NCI-H1930 (cell line): ENCODE measurements around the gene PATJ.
"Not testable (repeated sequence)": the region's sequence is repeated elsewhere in the genome, so short reads cannot be mapped to it uniquely, and the experiment has no call there.

Source experiments
- DNase-seq, 2 experiments: peaks; one replicate each; lab custom pipeline; 2025; lab: John Stamatoyannopoulos, UW

PATJ gene

DNA sequence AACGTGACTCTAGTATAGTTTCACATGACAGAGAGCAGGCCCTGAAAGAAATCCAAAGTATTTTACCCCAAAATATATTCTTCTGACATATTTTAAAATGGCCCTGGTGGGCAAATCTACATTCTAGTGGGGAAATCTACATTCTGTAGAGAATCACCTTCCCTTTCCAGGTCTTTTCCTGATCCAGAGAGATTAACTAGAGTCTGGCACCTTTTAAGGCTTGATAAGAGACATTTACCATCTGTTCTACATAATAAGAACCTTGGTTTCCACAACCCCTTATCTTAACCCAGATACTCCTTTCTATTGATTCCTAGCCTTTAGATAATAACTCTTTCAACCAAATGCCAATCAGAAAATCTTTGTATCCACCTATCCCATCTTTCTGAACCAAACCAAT lies 435.3 kb downstream of the PATJ start:
- DNase-seq: no peak

DNA sequence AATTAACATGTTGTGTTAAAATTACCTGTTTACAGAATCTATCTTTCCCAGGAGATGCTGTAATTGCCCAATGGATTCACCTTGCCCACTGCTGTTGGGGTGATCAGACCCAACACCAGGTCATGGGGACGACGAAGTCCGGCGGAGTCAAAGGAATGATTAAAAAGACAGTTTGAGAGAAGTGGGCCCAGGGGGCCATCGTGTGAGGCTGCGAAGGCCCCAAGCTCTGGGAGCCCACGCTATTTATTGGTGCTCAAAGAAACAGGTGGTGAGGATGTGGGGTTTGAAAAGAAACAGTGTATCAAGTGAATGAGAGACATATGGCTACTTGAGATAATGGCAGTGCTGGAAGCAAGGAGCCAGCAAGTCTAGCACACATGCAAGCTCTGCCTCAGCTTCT lies 436.1 kb downstream of the PATJ start:
- no peak for DNase-seq

DNA sequence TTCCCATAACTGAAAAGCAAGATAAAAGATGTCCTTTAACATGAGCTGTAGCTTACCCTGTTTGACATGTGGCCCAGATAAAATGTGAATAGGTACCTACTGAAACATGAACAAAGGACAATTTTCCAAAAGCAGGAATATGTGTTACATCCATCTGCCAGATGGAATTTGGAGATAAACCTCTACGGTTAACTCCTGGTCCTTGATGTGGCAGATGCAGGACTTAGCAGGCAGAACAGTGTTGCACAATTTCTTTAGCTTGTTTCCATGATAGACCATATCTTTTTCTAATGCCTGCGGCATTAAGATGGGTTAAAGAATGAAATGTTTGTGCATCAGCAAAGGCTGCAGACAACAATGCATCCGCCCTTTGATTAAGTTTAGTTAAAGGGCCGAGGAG lies 437.8 kb downstream of the PATJ start:
- not testable (repeated sequence) for DNase-seq

DNA sequence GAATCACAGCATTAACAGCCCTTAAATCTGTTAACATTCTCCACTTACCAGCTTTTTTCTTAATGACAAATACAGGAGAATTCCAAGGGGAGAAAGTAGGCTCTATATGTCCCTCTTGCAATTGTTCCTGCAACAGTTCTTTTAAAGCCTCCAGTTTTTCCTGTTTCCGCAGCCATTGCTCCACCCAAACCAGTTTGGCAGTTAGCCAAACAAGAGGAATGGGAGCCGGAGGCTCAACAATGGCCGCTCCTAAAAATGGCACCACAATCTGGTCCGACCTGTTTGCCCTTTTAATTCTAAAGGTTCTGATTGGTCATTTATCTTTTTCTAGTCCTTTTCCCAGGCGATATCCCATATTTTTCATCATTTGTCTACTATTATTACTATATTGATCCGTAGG lies 438.4 kb downstream of the PATJ start:
- no peak for DNase-seq

DNA sequence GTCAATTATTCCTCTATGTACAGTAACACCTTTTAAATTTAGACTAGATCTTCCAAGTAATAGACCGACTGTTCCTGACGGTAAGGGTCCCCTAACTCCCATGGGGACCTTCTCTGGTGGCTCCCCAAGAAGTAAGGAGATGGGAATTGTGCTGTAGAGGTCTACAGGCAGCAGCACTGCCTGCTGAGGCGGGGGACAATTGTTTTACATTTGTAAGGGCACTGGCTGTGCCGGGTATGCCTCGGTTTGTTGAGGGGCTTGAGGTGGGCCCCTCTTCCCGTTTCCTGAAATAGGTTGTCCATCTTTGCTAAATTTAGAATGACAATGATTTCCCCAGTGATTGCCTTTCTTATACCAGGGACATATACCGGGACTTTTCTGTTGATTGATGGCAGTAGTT lies 439.3 kb downstream of the PATJ start:
- no peak for DNase-seq

DNA sequence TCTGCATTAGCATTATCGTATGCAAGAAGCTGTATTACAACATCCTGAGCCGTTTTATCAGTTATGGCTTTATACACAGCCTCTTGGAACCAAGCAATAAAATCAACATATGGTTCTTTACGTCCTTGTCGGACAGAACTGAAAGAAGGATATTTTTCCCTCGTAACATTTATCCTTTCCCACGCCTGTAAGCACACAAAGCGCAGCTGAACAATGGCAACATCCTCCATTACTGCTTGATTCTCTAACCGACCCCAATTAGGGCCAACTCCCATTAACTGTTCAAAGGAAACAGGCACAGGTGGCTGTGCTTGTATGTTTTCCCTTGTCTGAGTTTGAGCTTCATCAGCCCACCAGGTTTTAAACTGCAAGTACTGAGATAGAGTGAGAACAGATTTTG lies 439.9 kb downstream of the PATJ start:
- not testable (repeated sequence) for DNase-seq

DNA sequence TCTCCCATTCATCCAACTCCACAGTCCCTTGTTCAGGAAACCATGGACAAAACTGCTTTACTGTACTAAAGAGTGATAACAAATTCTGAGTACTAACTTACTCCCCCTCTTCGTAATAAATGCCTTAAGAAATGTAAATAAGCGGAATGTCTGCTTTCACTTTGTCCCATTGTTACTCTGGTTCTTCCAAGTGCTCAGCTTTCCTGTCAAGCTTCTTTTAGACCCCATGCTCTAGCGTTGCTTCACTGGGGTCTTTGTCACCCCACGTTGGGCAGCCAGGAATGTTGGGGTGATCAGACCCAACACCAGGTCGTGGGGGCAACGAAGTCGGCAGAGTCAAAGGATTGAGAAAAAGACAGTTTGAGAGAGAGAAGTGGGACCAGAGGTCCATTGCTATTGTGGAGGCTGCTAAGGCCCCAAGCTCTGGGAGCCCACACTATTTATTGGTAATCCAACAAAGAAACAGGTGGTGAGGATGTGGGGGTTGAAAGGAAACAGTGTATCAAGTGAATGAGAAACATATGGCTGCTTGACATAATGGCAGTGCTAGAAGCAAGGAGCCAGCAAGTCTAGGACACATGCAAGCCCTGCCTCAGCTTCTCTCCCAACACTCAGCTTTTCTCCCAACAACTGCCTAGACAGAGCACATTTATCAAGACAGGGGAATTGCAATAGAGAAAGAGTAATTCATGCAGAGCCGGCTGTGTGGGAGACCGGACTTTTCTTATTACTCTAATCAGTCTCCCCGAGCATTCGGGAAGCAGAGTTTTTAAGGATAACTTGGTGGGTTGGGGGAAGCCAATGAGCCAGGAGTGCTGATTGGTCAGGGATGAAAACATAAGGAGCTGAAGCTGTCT lies 441.1 kb downstream of the PATJ start:
- not testable (repeated sequence) for DNase-seq

DNA sequence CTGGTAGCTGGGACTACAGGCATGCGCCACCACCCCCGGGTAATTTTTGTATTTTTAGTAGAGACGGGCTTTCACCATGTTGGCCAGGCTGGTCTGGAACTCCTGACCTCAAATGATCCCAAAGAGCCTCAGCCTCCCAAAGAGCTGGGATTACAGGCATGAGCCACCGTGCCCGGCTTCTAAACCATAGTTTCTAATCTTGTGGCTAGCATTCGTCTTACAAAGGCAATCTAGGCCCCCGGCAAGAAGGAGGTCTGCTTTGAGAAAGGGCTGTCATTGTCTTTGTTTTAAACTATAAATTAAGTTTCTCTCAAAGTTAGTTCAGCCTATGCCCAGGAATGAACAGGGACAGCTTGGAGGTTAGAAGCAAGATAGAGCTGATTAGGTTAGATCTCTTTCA lies 442.1 kb downstream of the PATJ start:
- DNase-seq: no peak

DNA sequence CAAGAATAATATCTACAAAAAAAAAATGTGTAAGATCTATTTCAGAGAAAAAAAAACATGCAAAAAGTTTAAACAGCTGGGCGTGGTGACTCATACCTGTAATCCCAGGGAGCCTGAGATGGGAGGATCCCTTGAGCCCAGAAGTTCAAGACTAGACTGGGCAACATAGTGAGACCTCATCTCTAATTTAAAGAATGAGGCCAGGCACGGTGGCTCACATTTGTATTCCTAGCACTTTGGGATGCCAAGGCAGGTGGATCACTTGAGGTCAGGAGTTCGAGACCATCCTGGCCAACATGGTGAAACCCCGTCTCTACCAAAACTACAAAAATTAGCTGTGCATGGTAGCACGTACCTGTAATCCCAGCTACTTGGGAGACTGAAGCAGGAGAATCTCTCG lies 443.0 kb downstream of the PATJ start:
- DNase-seq: not testable (repeated sequence)

DNA sequence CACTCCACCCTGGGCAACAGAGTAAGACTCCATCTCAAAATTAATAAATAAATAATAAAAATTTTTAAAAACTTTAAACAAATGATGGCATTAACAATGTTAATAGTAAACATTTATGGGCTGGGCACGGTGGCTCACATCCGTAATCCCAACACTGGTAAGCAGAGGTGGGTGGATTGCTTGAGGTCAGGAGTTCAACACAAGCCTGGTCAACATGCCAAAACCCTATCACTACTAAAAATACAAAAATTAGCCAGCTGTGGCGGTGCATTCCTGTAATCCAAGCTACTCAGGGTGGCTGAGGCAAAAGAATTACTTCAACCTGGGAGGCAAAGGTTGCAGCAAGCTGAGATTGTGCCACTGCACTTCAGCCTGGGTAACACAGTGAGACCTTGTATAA lies 443.4 kb downstream of the PATJ start:
- DNase-seq: no peak

DNA sequence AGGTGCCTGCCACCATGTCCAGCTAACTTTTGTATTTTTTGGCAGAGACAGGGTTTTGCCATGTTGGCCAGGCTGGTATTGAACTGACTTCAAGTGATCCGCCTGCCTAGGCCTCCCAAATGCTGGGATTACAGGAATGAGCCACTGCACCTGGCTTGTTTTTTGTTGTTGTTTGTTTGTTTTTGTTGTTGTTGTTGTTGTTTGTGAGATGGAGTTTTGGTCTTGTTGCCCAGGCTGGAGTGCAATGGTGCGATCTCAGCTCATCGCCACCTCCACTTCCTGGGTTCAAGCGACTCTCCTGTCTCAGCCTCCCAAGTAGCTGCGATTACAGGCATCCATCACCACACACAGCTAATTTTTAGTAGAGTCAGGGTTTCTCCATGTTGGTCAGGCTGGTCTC lies 445.3 kb downstream of the PATJ start:
- DNase-seq: no peak

DNA sequence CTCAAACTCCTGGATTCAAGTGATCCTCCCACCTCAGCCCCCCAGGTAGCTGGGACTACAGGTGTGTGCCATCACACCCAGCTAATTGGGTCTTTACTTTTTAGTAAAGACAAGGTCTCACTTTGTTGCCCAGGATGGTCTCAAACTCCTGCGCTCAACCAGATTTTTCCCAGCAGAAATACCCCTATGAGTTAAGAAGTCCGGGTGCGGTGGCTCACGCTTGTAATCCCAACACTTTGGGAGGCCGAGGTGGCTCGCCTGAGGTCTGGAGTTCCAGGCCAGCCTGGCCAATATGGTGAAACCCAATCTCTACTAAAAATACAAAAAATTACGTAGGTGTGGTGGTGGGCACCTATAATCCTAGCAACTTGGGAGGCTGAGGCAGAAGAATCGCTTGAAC lies 445.8 kb downstream of the PATJ start:
- DNase-seq: no peak

DNA sequence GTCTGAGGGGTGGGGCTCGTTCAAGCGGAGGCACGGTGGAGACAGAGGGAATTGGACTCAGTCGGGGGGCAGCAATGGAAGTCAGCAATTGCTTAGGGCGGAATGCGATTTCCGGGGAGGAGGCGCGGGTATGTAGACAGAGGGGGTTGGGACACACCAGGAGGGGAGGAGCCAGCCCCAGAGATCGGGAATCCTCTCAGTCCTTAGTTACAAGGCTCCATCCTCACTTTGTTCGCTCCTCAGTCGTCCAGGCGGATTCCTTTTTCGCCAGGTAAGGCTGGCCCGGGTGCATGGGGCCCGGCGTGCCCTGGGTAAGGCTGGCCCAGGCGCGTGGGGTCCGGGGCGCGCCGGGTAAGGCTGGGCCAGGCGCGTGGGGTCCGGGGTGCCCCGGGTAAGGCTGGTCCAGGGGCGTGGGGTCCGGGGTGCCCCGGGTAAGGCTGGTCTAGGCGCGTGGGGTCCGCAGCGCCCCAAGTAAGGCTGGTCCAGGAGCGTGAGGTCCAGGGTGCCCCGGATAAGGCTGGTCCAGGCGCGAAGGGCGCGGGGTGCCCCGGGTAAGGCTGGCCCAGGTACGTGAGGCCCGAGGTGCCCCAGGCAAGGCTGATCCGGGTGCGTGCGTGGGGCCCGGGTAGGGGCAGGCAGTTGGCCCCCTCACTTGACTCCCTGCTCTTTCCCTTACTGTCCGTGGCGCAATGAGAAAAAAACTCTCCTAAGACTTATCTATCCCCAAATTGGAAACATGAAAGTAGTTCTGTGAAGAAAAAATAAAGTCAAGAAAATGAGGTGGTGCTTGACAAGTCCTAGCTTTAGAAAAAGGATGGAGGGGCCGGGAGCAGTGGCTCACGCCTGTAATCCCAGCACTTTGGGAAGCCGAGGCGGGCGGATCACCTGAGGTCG lies 452.6 kb downstream of the PATJ start, which contains the start of gene L1TD1:
Gene L1TD1, plus strand, starts transcription at position 199 of the 894 bp plus-strand sequence. CDS start 11,780 bp downstream, outside the sequence.
- no peak for DNase-seq

DNA sequence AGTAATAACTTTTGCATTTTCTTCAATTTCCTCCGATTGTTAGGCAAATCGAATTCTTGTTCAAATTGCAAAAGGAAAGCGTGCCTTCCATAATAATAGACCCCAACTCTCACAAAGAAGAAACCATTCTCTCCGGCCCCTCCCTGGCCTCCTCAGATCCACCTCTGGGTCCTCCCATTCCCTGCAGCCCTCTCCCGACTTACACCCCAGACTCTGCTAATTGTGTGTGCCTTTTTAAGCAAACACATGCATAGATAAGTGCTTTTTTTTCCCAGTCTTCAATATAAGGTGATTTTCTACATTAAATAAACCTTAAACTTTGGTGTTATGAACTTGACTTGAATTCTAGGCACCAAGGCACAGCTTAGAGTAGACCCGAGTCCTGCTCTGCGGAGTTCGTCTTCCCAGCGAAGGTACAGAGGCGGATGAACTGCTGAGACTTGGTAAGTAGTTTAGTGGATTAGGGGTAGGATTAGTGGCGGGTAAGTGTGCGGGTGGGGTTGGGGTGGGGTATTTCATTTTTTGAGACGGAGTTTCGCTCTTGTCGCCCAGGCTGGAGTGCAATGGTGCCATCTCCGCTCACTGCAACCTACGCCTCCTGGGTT lies 453.9 kb downstream of the PATJ start:
- DNase-seq: no peak

DNA sequence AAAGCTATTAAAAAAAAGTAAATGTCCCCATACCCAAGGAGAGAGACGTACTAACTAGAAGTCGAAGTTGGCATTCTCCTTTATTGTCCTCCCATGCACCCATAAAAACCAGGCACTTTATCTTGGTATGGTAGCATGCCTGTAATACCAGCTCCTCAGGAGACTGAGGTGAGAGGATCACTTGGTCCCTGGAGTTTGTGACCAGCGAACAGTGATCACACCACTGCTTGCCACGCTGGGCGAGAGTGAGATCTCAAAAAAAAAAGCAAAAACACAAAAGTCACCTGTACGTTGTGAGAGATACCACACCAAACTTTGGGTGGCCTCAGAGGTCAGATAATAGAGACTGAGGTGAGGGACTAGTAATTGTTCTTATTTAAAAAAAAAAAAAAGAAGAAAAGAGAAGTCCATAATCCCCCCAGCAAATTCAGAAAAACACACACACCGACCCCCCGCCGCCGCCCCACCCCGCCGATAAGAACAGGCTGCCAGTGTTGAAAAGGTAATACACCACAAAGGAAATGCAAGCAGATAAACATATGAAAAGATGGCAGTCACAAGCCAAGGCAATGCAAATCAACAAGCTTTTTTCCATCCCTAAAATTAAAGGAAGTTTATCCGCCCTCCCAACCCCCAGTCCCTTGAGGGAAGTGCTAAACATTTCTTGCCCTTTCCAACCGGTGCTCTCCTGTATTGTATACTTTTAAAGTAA lies 455.9 kb downstream of the PATJ start:
- DNase-seq: no peak

DNA sequence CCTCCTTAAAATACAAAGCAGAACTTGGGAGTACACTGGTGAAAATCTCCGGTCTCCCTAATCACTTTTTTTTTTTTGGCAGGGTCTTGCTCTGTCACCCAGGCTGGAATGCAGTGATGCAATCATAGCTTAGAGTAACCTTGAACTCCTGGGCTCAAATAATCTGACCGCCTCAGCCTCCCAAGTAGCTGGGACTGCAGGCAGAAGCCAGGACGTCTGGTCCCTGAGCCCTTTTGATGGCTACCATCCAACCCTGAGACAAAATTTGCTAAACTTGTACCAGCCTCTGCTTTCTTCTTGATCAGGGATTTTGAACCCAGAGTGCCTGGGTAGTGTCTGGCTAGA lies 456.5 kb downstream of the PATJ start:
- no peak for DNase-seq

DNA sequence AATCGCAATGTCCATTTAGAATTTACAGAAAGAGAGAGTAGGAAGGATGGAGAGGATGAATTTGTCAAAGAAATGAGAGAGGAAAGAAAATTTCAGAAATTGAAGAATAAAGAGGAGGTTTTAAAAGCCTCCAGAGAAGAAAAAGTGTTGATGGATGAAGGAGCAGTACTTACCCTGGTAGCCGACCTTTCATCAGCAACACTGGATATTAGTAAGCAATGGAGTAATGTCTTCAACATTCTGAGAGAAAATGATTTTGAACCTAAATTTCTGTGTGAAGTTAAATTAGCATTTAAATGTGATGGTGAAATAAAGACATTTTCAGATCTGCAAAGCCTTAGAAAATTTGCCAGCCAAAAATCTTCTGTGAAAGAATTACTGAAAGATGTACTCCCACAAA lies 464.9 kb downstream of the PATJ start:
- DNase-seq: no peak

DNA sequence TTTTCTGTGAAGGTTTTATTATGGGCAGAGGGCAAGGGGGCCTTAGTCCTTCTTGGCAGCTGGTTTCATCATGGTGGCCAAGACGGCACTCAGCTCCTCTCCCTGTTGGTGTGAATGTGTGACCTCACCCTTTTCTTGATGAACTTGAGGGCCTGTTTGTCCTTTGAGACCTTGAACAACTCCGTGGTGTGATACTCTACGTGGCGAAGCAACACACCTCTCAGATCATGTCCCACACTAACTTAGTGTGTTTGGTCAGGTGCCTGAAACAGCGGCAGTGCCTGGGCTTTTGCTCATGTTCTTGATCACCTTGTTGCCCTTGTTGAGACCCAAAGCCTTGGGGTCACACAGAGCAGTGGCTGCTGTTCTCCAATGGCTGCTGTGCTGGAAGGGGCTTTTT lies 465.8 kb downstream of the PATJ start:
- no peak for DNase-seq

DNA sequence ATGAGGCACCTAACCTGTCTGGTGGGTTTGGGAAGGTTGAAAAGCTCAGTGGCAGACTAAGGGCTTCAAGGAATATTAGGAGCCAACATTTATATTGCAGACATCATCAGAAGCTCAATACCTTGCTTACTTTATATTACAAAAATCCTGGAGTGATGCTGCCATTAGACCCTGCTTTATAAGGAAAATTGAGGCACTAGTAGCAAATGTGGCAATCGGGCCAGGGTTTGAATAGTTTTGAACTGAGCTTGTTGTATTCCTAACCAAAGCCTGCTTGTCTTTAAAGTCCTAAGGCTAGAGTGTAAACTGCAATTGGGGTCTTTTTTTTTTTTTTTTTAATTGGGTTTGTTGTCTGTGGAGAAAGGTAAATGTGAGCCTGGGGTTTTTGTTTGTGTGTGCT lies 466.7 kb downstream of the PATJ start:
- DNase-seq: no peak

DNA sequence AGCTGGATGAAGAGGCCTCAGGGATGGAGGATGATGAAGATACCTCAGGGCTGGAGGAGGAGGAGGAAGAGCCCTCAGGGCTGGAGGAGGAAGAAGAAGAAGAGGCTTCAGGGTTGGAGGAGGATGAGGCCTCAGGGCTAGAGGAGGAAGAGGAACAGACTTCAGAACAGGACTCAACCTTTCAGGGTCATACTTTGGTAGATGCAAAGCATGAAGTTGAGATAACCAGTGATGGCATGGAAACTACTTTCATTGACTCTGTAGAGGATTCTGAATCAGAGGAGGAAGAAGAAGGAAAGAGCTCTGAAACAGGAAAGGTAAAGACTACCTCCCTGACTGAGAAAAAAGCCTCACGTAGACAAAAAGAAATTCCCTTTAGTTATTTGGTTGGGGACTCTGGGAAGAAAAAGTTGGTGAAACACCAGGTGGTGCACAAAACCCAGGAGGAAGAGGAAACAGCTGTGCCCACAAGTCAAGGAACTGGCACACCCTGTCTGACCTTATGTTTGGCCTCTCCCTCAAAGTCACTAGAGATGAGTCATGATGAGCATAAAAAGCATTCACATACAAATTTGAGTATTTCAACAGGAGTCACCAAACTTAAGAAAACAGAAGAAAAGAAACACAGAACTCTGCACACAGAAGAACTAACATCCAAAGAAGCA lies 467.8 kb downstream of the PATJ start:
- no peak for DNase-seq

DNA sequence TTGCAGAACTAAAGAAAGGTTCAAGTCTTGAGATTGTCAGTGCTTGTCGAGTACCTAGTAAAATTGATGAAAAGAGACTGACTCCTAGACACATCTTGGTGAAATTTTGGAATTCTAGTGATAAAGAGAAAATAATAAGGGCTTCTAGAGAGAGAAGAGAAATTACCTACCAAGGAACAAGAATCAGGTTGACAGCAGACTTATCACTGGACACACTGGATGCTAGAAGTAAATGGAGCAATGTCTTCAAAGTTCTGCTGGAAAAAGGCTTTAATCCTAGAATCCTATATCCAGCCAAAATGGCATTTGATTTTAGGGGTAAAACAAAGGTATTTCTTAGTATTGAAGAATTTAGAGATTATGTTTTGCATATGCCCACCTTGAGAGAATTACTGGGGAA lies 468.7 kb downstream of the PATJ start:
- no peak for DNase-seq

DNA sequence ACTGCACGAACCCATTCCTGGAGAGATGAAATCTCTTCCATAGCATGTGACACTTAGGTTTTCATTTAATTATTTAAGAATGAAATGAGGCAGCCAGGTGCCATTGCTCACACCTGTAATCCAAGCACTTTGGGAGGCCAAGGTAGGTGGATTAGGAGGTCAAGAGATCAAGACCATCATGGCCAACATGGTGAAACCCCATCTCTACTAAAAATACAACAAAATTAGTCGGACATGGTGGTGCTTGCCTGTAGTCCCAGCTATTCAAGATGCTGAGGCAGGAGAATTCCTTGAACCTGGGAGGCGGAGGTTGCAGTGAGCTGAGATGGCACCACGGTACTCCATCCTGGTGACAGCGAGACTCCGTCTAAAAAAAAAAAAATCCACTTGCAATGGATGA lies 470.1 kb downstream of the PATJ start:
- DNase-seq: no peak
